ENCODE measurements around the gene GCC2. TPM values are rescaled to one million over a fixed set of nuclear protein-coding genes. Genes with fewer than 3 reads are reported as not detected.

The GCC2 gene
- total RNA-seq, 1 donor from 2014 or later: 30.0 TPM

DNA sequence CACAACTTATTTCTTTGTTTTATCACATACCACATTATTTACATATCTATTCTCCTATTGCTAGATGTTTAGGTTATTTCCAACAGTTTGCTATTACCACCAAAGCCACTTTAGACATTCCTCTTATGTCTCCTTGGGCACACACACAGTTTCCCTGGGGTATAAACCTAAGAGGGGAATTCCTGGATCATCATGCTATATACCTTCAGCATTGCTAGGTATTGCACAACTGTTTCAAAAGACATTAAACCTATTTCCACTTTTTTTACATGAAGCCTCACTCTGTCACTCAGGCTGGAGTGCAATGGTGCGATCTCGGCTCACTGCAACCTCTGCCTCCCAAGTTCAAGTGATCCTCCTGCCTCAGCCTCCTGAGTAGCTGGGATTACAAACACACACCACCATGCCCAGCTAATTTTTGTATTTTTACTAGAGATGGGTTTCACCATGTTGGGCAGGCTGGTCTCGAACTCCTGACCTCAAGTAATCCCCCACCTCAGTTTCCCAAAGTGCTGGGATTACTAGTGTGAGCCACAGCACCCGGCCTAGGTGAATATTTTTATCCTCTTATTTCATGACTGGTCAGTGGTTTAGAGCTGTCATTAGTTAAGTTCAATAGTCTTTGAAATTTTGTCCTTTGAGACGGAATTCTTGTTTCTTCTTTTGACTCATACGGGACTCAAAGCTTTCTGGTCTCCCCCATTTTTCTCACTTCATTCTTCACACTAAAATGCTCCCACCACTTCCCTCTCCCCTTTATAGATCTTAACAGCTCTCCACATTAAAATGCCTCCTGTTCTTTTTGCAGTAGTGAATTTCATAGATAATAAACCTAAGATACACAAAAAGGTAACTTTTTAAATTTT, 40.9 kb upstream of the GCC2 start:
- H3K9me3 ChIP-seq: no peaks in the 10 kb centered on the region
- DNase-seq (ENCODE audit: extremely low spot score in 2 of 2): no peak
- no peaks in the 10 kb centered on the region for H3K4me1 ChIP-seq
- H3K27ac ChIP-seq: no peak overlapping the region
- H3K36me3 ChIP-seq: no peaks in the 10 kb centered on the region
- TF ChIP-seq POLR2AphosphoS5 (IDR thresholded peaks at IDR 0.05; ENCODE audit: insufficient read depth in 1 of 2, low read depth in 1 of 2) (no peak), POLR2A (IDR thresholded peaks at IDR 0.05) (no peak)
- TF ChIP-seq, protein P1, sequence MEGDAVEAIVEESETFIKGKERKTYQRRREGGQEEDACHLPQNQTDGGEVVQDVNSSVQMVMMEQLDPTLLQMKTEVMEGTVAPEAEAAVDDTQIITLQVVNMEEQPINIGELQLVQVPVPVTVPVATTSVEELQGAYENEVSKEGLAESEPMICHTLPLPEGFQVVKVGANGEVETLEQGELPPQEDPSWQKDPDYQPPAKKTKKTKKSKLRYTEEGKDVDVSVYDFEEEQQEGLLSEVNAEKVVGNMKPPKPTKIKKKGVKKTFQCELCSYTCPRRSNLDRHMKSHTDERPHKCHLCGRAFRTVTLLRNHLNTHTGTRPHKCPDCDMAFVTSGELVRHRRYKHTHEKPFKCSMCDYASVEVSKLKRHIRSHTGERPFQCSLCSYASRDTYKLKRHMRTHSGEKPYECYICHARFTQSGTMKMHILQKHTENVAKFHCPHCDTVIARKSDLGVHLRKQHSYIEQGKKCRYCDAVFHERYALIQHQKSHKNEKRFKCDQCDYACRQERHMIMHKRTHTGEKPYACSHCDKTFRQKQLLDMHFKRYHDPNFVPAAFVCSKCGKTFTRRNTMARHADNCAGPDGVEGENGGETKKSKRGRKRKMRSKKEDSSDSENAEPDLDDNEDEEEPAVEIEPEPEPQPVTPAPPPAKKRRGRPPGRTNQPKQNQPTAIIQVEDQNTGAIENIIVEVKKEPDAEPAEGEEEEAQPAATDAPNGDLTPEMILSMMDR (IDR thresholded peaks at IDR 0.05): no peak
- no peaks in the 10 kb centered on the region for H3K27me3 ChIP-seq
- intact Hi-C loops (cut with DNase I): no loop called here
- H3K4me3 ChIP-seq: no peak overlapping the region

DNA sequence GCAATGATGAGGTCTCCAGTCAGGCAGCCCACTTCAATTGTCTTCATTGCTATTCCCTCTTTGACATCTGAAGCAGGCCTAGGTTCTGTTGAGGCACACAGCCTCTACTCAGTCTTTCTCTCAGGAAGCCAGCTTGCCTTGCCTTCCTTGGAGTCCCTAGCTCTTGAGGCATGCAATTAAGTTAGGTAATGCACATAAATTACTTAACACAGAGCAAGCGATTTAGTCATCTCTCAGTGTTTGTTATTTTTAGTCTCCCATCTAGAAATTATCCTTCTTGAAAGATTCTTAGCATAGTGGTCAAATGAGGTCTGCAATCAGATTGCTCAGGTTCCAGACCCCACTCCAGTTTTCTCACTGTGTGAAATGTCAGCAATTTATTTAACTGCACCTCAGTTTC, 39.2 kb upstream of the GCC2 start:
- no peaks in the 10 kb centered on the region for H3K4me1 ChIP-seq
- no peaks in the 10 kb centered on the region for H3K9me3 ChIP-seq
- H3K4me3 ChIP-seq: no peak overlapping the region
- DNase-seq (ENCODE audit: extremely low spot score in 2 of 2): no peak
- no peaks in the 10 kb centered on the region for H3K36me3 ChIP-seq
- intact Hi-C loops (cut with DNase I): no loop called here
- no peak for TF ChIP-seq POLR2AphosphoS5 (IDR thresholded peaks at IDR 0.05; ENCODE audit: insufficient read depth in 1 of 2, low read depth in 1 of 2)
- TF ChIP-seq, protein P1 (IDR thresholded peaks at IDR 0.05): no peak
- TF ChIP-seq POLR2A (IDR thresholded peaks at IDR 0.05): no peak
- H3K27me3 ChIP-seq: no peaks in the 10 kb centered on the region
- H3K27ac ChIP-seq: no peak overlapping the region

DNA sequence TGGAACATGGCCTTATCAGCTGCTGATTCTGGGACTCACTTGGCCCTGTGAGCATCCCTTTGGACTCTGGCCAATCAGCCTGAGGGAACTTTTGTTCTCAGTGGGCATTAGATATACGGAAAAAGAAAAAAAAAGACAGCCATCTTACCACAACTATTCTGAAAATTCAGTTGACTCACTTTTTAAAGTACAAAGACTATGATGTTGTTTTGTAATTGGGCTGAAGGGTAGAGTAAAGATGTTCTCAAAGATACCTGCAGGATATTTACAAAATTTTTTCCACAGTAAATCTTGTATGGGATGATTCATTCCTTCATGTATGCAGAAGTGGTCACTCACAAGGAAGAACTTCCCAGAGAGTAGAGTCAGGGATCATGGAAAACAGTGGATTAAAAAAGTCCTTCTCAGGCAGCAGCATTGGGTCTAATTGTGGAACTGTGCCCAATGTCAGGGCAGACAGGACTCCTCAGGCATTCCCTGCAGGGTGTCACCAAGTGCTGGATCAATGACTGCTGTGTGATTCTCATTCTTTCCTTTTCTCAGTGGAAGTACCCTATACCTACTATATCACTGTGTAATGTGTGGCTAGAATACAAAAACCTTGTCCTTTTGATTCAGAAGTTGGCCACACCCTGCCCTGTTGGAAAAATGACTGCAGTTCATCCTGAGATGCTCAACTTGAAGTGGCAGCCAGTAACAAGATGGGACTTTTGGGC, 35.9 kb upstream of the GCC2 start:
- no peak overlapping the region for H3K27ac ChIP-seq
- no peaks in the 10 kb centered on the region for H3K36me3 ChIP-seq
- no peak overlapping the region for H3K4me3 ChIP-seq
- intact Hi-C loops (cut with DNase I): no loop called here
- no peaks in the 10 kb centered on the region for H3K4me1 ChIP-seq
- TF ChIP-seq POLR2A (IDR thresholded peaks at IDR 0.05) (no peak), POLR2AphosphoS5 (IDR thresholded peaks at IDR 0.05; ENCODE audit: insufficient read depth in 1 of 2, low read depth in 1 of 2) (no peak)
- TF ChIP-seq, protein P1 (IDR thresholded peaks at IDR 0.05): no peak
- DNase-seq (ENCODE audit: extremely low spot score in 2 of 2): no peak
- H3K9me3 ChIP-seq: no peaks in the 10 kb centered on the region
- H3K27me3 ChIP-seq: no peaks in the 10 kb centered on the region

DNA sequence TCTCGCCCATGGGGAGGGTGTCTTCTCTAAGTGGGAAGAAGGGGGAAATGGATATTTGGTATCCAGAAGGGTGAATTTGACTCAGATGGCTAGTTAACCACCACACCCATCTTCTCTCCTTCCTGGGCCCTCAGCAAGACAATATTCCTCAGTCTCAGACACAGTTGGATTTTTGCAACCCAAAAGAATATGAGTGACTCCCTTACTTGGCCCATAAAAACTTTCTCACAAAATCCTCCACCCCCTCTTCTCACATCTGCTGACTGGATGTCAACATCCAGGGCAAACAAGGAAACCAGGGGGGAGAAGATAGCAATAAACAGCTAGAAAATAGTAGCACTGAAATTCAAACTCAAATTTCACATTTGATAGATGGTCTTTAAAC, 35.3 kb upstream of the GCC2 start:
- no peaks in the 10 kb centered on the region for H3K27me3 ChIP-seq
- H3K27ac ChIP-seq: no peak overlapping the region
- H3K9me3 ChIP-seq: no peaks in the 10 kb centered on the region
- H3K4me3 ChIP-seq: no peak overlapping the region
- H3K4me1 ChIP-seq: no peaks in the 10 kb centered on the region
- no peaks in the 10 kb centered on the region for H3K36me3 ChIP-seq
- no peak for DNase-seq (ENCODE audit: extremely low spot score in 2 of 2)
- intact Hi-C loops (cut with DNase I): no loop called here
- TF ChIP-seq, protein P1 (IDR thresholded peaks at IDR 0.05): no peak
- no peak for TF ChIP-seq POLR2A (IDR thresholded peaks at IDR 0.05)
- no peak for TF ChIP-seq POLR2AphosphoS5 (IDR thresholded peaks at IDR 0.05; ENCODE audit: insufficient read depth in 1 of 2, low read depth in 1 of 2)

All from vagina (tissue), 2 donors.